LoVo (cell line): ENCODE measurements around the gene CCDC141.

ENCODE experiments used
- DNase-seq: peaks from one replicate; pipeline ENCODE4 v3.0.0-alpha.2; 2016; ENCODE audit warnings: low spot score

Gene CCDC141

DNA sequence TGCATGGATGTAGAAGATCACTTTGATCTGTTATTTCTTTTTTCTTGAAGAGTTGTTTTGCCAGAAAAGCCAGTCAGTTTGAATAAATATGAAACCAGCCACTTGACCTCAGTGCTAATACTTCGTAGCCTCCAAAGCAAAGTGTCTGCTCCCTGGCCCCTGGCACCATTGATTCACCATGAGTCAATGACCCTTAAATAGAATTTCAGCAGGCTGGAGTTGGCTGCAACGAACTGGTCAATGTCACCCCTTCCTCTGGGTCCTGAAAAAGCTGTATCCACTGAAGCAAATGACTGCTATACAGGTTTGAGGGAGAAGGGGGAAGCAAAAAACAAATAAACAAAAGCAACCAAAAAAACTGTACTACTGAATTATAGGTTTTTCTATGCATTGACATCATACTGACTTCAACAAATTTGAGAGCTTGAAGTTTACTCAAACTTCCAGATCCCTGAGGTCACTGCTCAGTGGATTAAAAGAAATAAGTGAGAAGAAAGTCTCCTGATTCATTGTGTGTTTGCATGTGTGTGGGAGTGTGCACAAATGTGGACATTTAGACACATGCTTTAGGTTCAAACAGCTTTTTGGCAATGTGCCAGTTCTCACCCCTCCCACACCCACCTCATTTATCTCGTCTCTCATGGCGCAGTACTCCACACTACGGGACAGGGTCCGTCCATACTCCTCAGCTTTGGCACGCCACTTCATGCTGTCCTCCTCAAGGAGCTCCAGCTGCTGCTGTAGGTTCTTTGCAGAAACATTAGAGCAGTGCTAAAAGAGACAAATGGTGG is 184.6 kb downstream of the CCDC141 start:
- no peak for DNase-seq

GRCh38 chr2:178863856-178864620 is 185.9 kb downstream of the CCDC141 start:
- no peak for DNase-seq

- no peak for DNase-seq
These were observed 186.6 kb downstream of the CCDC141 start for GRCh38 chr2:178863130-178863855.

DNA sequence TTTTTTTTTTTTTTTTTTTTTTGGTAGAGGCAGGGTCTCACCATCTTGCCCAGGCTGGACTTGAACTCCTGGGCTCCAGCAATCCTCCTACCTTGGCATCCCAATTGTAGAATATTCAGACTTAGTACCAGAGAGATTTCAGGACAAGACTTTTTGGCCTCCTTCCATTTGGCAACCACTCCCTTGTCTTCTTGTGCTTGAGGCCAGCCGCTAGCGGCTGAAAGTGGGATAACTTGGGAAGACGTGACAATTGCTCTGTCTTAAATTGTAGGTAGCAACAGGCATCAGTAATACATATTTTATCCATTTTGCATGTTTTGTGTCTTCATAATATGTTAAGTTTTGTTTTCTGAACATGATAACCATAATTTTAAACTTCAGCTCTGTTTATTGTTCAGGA is 189.4 kb downstream of the CCDC141 start:
- DNase-seq = no peak

DNA sequence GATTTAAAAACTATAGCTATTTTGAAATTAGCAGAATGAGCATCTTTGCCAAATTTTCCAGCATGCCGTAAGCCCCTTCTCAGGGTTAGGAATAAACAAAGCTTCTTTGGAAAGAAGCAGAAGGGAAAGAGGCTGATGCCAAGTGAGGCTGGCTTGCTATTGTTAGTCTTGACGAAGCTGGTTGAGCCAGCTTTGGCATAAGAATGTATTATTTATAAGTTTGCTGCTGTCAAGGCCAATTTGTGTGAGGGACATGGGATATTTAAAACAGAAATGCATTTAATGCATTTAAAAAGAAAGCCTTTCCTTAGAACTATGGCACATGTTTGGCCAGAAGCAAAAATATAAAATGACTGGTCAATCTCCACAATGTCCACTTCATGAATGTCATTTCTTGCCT is 190.2 kb downstream of the CCDC141 start:
- no peak for DNase-seq

GRCh38 chr2:178858896-178859625 is 190.9 kb downstream of the CCDC141 start:
- DNase-seq = no peak

DNA sequence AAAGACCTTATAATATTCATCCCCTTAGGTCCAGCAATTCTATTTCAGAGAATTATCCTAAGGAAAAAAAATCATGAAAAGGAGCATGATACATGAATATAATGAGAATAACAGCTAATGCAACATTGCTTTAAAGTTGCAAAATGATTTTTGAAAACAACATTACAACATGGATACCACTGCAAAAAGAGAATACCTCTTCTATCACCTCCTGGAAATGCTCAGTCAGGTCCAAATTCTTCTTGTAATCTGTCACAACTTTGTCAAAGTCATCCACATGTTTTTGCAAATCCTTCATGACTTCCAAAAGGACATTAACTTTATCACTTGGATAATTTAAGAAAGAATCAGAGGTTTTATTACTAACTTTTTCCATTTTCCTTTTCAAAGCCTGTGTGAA is 194.8 kb downstream of the CCDC141 start:
- DNase-seq = no peak

DNA sequence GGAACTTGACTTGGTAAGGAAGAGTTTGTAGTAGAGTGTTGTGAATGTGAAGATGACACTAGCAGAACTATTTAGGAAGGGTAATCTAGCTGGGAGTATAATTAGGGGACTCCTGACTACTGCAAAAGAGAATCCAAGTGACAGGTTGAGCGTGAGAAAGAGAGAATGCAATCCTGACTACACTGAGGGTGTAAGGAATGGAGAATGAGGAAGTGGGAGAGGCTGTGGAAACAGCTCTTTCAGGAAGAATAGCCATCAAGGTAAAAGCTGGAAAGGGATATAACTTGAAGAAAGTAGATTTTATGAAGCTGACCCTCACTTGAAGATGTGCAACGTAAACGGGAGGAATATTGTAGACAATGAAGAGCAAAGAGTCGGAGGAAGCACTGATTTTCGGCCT is 201.6 kb downstream of the CCDC141 start:
- no peak for DNase-seq

DNA sequence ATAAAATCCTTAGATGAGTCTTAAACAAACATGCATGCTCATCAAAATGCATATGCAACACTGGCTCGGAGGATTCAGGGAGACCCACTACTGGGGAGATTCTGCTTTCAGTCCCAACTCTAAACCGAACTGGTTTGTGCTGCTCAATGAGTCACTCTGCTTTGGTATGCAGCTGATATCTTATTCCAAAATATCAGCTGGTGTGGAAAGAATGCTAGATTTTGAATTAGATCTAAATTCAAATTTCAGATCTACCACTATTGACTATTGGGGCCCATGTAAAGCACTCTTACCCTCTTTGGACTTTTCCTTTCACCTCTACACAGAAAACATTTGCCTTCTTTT is 203.5 kb downstream of the CCDC141 start:
- DNase-seq = no peak

GRCh38 chr2:178845566-178846457 is 204.1 kb downstream of the CCDC141 start:
- no peak for DNase-seq

GRCh38 chr2:178844701-178845100 is 205.2 kb downstream of the CCDC141 start:
- no peak for DNase-seq

- DNase-seq = no peak
These were observed 205.7 kb downstream of the CCDC141 start for GRCh38 chr2:178844269-178844668.

GRCh38 chr2:178843697-178844096 is 206.2 kb downstream of the CCDC141 start:
- no peak for DNase-seq

GRCh38 chr2:178836807-178837206 is 213.1 kb downstream of the CCDC141 start:
- DNase-seq = no peak

- DNase-seq = no peak
These were observed 215.9 kb downstream of the CCDC141 start for GRCh38 chr2:178834086-178834485.

DNA sequence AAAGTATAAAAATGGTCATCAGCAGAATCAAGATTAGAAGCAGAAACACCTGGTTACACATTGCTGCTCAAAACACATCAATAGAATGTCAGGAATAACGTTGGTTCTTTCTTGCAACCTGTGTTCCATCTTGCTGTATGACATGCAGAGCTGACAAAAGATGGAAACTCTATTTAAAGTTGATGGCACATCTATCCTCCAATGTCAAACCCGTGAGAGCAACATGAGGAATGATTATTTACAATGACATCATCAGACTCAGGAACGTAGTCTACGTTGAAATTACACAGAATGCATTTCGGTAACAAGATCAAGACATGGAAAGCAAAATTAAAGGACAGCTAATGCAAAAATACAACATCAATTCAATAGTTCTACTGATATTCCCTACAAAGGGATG is 216.6 kb downstream of the CCDC141 start:
- DNase-seq = no peak

DNA sequence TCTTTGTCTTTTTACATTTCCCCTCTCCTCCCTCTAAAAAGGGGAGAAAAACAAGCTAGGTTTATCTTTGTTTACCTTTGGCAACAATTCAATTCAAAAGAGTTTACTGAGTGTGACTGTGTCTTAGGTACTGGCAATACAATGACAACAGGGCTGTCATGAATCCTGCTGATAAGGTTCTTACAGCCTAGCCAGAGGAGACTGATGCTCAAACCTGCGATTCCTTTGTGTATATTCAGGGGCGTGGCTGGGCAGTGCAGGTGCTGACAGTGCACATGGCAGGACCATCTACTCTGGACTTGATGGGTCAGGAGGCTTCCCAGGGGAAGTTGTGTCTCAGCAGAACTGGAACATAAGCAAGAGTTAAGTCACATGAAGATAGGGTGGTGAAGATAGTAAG is 219.5 kb downstream of the CCDC141 start:
- DNase-seq = no peak

DNA sequence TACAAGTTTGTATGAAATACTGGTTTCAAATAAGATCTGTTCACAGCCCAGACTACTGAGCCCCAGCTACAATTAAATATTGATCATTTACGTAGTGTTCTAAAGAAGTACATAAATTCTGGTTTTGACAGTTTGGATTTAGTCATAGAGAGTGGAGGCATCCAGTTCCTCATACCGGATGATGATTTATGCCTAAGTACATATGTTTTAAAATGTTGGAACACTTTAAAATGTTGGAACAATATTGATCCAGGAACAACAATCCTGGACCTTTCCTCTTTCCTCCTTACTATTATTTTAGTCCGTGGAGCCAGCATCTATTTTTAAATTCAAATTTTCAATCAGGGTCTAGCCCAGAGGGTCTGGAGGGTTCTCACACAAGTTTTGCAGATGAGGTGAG is 220.0 kb downstream of the CCDC141 start:
- DNase-seq = no peak

DNA sequence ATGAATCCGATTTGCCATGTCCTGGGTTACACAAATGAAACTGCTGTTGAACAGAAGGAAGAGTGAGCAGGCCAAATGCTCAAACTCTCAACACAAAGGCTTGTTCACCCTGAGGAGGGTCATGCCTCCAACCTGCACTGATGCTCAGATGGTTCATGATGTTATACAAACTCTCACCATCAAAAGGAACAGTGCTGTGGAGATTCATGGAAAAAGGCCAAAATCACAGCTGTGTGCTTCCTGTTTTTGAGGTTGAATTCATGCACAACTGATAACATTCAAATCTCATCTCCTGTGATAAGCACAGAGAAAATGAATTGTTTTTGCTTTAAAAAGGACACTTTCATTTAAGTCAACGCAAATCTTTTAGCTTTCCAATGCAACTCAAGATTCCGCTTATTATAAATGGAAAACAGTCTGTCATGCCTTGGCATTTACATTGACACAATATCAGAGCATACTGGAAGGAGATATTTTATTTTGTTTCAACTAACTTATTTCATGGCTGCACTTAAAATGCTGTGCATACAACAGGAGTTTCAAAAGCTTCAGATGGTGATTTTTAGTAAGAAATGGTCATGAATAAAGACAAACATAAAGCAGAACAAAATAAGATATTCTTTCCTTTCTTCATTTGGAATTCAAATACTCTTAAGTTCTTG is 220.5 kb downstream of the CCDC141 start:
- no peak for DNase-seq

- no peak for DNase-seq
These were observed 221.5 kb downstream of the CCDC141 start for GRCh38 chr2:178828486-178828881.
